ENCODE data around the gene DMRT2. TPM values are rescaled to one million over a fixed set of nuclear protein-coding genes. Genes with fewer than 3 reads are reported as not detected.

Gene DMRT2
- total RNA-seq, 1 experiment from 2014 or later, result not detected

DNA sequence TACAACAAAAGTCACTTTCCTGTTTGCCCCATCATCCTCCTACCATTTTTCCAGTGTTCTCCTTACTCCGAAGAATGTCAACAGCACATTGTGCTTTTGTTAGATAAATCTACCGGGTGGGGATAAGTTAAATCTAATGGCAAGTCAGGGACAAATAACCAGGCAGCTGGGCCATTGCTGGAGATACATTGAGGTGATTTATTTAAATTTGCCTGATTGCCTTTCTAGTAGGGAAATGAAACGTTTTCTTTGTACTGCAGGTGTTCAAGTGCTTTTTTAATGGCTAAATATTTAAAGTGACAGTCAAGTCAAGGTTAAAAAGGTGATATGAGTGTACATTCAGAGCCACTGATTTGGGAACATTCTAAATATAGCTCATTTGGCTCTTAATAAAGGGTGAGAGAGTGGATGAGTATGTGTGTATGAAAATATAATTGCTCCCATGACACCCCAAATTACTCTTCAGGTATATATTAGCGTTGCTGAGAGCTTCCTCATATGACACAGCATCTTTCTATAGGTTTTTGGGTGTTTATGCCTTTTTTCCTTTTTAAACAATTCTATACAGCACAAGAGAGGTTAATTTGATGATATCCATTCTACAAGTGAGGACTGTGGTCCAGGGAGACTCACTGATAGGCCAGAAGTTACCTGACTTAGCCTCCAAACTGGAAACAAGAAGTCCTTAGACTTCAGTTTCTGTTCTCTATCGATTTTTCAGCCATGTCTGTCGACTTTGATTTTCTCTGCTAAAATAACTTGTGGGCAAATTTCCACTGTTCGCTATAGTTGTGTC, 51.9 kb downstream of the DMRT2 start:
- no peak overlapping the region for H3K14ac ChIP-seq (ENCODE audit: insufficient read depth, low read length)
- peaks cover 4% of the 10 kb centered on the region for H3K9me3 ChIP-seq (ENCODE audit: control insufficient read depth, low read depth, low read length)
- Mint-ChIP-seq H3K4me3 (no peak overlapping the region; a peak in 1 of 5 replicates), H3K36me3 (ENCODE audit: insufficient read depth in 1 of 3, low read depth in 3 of 3) (peaks cover 0 to 3% (median 2%) of the 10 kb centered on the region in 3 experiments; a peak in 1 of 7 replicates), H3K27me3 (ENCODE audit: low read depth) (peaks cover 12% of the 10 kb centered on the region), H3K9me3 (peaks cover 19 to 32% of the 10 kb centered on the region in 2 experiments), H3K4me1 (peaks cover 0 to 11% of the 10 kb centered on the region in 2 experiments; a peak in 2 of 4 replicates), H3K27ac (no peak overlapping the region)
- H3K23me2 ChIP-seq (ENCODE audit: insufficient read length, low read depth, low read length, poor library complexity, severe bottlenecking), result no peaks in the 10 kb centered on the region
- H2AFZ ChIP-seq (ENCODE audit: low read length), result no peak overlapping the region
- no peak overlapping the region for H3K4me2 ChIP-seq (ENCODE audit: insufficient read depth, insufficient read length, low read length)
- H3K18ac ChIP-seq (ENCODE audit: insufficient read length, low read depth, low read length), result no peak overlapping the region
- no peaks in the 10 kb centered on the region for H3K79me2 ChIP-seq (ENCODE audit: insufficient read depth, low read length)
- H2BK5ac ChIP-seq (ENCODE audit: insufficient read length, low read length), result no peak overlapping the region
- no peaks in the 10 kb centered on the region for H3K4me1 ChIP-seq (ENCODE audit: insufficient read depth, low read length)
- no CpG with 5 or more reads among the region's 7 CpGs for WGBS (ENCODE audit: extremely low coverage, insufficient read length, low lambda C conversion rate)
- H4K5ac ChIP-seq (ENCODE audit: insufficient read length, low read depth, low read length), result no peak overlapping the region
- H2BK12ac ChIP-seq (ENCODE audit: insufficient read length, low read depth, low read length), result no peak overlapping the region
- H3K9ac ChIP-seq (ENCODE audit: extremely low read depth, insufficient read length, low read length), result no peak overlapping the region
- no peak overlapping the region for H3K23ac ChIP-seq (ENCODE audit: insufficient read length, low read depth, low read length)
- DNase-seq, result no peak
- H2BK120ac ChIP-seq (ENCODE audit: low read depth, low read length, poor library complexity, severe bottlenecking), result no peak overlapping the region
- no peaks in the 10 kb centered on the region for H3K27me3 ChIP-seq (ENCODE audit: insufficient read depth, low read length)
- no peak overlapping the region for H3T11ph ChIP-seq (ENCODE audit: low read length)
- no peak overlapping the region for H3K27ac ChIP-seq (ENCODE audit: insufficient read length, low read depth, low read length)
- no peak overlapping the region for H3K4ac ChIP-seq (ENCODE audit: low read depth, low read length)
- no peaks in the 10 kb centered on the region for H3K79me1 ChIP-seq (ENCODE audit: insufficient read depth, low read depth, low read length, poor library complexity, severe bottlenecking)
- no peak overlapping the region for H2AK5ac ChIP-seq (ENCODE audit: insufficient read length, low read length)
- H3K56ac ChIP-seq (ENCODE audit: insufficient read length, low read depth, low read length), result no peak overlapping the region
- TF ChIP-seq, protein P1, sequence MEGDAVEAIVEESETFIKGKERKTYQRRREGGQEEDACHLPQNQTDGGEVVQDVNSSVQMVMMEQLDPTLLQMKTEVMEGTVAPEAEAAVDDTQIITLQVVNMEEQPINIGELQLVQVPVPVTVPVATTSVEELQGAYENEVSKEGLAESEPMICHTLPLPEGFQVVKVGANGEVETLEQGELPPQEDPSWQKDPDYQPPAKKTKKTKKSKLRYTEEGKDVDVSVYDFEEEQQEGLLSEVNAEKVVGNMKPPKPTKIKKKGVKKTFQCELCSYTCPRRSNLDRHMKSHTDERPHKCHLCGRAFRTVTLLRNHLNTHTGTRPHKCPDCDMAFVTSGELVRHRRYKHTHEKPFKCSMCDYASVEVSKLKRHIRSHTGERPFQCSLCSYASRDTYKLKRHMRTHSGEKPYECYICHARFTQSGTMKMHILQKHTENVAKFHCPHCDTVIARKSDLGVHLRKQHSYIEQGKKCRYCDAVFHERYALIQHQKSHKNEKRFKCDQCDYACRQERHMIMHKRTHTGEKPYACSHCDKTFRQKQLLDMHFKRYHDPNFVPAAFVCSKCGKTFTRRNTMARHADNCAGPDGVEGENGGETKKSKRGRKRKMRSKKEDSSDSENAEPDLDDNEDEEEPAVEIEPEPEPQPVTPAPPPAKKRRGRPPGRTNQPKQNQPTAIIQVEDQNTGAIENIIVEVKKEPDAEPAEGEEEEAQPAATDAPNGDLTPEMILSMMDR (conservative IDR thresholded peaks at IDR 0.05), result no peak
- H2BK15ac ChIP-seq (ENCODE audit: low read depth, low read length), result no peak overlapping the region
- no peak overlapping the region for H2BK20ac ChIP-seq (ENCODE audit: low read depth, low read length, poor library complexity, severe bottlenecking)
- H4K20me1 ChIP-seq (ENCODE audit: control insufficient read depth, insufficient read depth, insufficient read length), result no peaks in the 10 kb centered on the region
- H4K8ac ChIP-seq (replicated peaks; ENCODE audit: insufficient read length, low read depth, low read length), result no peak overlapping the region
- no peak overlapping the region for H4K91ac ChIP-seq (ENCODE audit: insufficient read length, low read depth, low read length)
